Measurements from ENCODE around the gene DISP2. TPM values are rescaled to one million over a fixed set of nuclear protein-coding genes. Genes with fewer than 3 reads are reported as not detected.

DISP2 gene
- total RNA-seq, 1 donor: 0.36 TPM

- peak; percentile 94 for DNase-seq (ENCODE audit: insufficient read length, low spot score, missing footprints)
- Histone ChIP-seq H3K9me3 (ENCODE audit: low read depth, low read length) (no peaks in the 10 kb centered on the region), H3K36me3 (ENCODE audit: insufficient read depth, low read length) (peaks cover 28% of the 10 kb centered on the region), H3K4me2 (ENCODE audit: insufficient read depth, low read length) (peak within 1 kb of the TSS; percentile 94), H3K79me2 (ENCODE audit: insufficient read depth, low read length) (peaks cover 34% of the 10 kb centered on the region), H3K27ac (ENCODE audit: low read depth, low read length) (peak within 1 kb of the TSS; percentile 63), H3K27me3 (ENCODE audit: insufficient read depth, low read length) (no peaks in the 10 kb centered on the region), H3K4me3 (ENCODE audit: insufficient read depth, low read length) (peak within 1 kb of the TSS; percentile 93), H3K4me1 (ENCODE audit: insufficient read depth, low read length) (peaks cover 25% of the 10 kb centered on the region), H2AFZ (ENCODE audit: low read length) (peak within 1 kb of the TSS; percentile 98), H4K20me1 (ENCODE audit: insufficient read depth, low read length) (no peaks in the 10 kb centered on the region)
- TF ChIP-seq CTCF (IDR thresholded peaks at IDR 0.05; ENCODE audit: extremely low read depth, low read depth, low read length): no peak
Measured at GRCh38 chr15:40382580-40383456, 24.8 kb downstream of the DISP2 start, which contains the start of gene KNSTRN. Gene KNSTRN, plus strand, starts transcription at chr15:40382721. Its CDS starts 115 bp downstream, at chr15:40382836.

GRCh38 chr15:40386480-40386879 lies 28.5 kb downstream of the DISP2 start:
- no peaks in the 10 kb centered on the region for H3K9me3 ChIP-seq (ENCODE audit: low read depth, low read length)
- H3K36me3 ChIP-seq (ENCODE audit: insufficient read depth, low read length): peaks cover 51% of the 10 kb centered on the region
- peaks cover 29% of the 10 kb centered on the region for H3K4me1 ChIP-seq (ENCODE audit: insufficient read depth, low read length)
- peaks cover 34% of the 10 kb centered on the region for H3K79me2 ChIP-seq (ENCODE audit: insufficient read depth, low read length)
- TF ChIP-seq CTCF (IDR thresholded peaks at IDR 0.05; ENCODE audit: extremely low read depth, low read depth, low read length): no peak
- no peak overlapping the region for H3K4me2 ChIP-seq (ENCODE audit: insufficient read depth, low read length)
- H3K4me3 ChIP-seq (ENCODE audit: insufficient read depth, low read length): no peak overlapping the region
- DNase-seq (ENCODE audit: insufficient read length, low spot score, missing footprints): no peak
- no peak overlapping the region for H2AFZ ChIP-seq (ENCODE audit: low read length)
- H3K27ac ChIP-seq (ENCODE audit: low read depth, low read length): no peak overlapping the region
- no peaks in the 10 kb centered on the region for H3K27me3 ChIP-seq (ENCODE audit: insufficient read depth, low read length)
- H4K20me1 ChIP-seq (ENCODE audit: insufficient read depth, low read length): no peaks in the 10 kb centered on the region

- Histone ChIP-seq H3K4me1 (ENCODE audit: insufficient read depth, low read length) (peaks cover 24% of the 10 kb centered on the region), H3K36me3 (ENCODE audit: insufficient read depth, low read length) (peaks cover 76% of the 10 kb centered on the region)
Measured at GRCh38 chr15:40388941-40389823, 31.2 kb downstream of the DISP2 start.

More at GRCh38 chr15:40388941-40389823, 31.2 kb downstream of the DISP2 start:
- Histone ChIP-seq H3K4me2 (ENCODE audit: insufficient read depth, low read length) (peak overlapping the region; percentile 3), H3K27me3 (ENCODE audit: insufficient read depth, low read length) (no peaks in the 10 kb centered on the region), H3K4me3 (ENCODE audit: insufficient read depth, low read length) (no peak overlapping the region), H3K27ac (ENCODE audit: low read depth, low read length) (peak overlapping the region; percentile 31), H4K20me1 (ENCODE audit: insufficient read depth, low read length) (no peaks in the 10 kb centered on the region), H2AFZ (ENCODE audit: low read length) (no peak overlapping the region), H3K79me2 (ENCODE audit: insufficient read depth, low read length) (peaks cover 20% of the 10 kb centered on the region), H3K9me3 (ENCODE audit: low read depth, low read length) (no peaks in the 10 kb centered on the region)
- no peak for TF ChIP-seq CTCF (IDR thresholded peaks at IDR 0.05; ENCODE audit: extremely low read depth, low read depth, low read length)
- DNase-seq (ENCODE audit: insufficient read length, low spot score, missing footprints): no peak
